Progenitor cell of endocrine pancreas (in vitro differentiated cells): ENCODE measurements around the gene FAF1. TPM values are rescaled to one million over a fixed set of nuclear protein-coding genes. Genes with fewer than 3 reads are reported as not detected.

ENCODE experiments used
- DNase-seq: peaks from one replicate; pipeline ENCODE4 v3.0.0; 2021; ENCODE audit warnings: low spot score; ENCODE audit not compliant: unreplicated experiment
- H3K27ac Mint-ChIP-seq: 2 replicates; pipeline ENCODE4 v1.8.0; 2021; ENCODE audit warnings: mild to moderate bottlenecking, moderate library complexity, mixed read lengths
- H3K27me3 Mint-ChIP-seq: 2 replicates; pipeline ENCODE4 v1.8.0; 2021; ENCODE audit warnings: mixed read lengths
- H3K36me3 Mint-ChIP-seq: 2 replicates; pipeline ENCODE4 v1.8.0; 2022; ENCODE audit warnings: mixed read lengths; ENCODE audit not compliant: insufficient read depth
- H3K4me1 Mint-ChIP-seq: 2 replicates; pipeline ENCODE4 v1.8.0; 2021; ENCODE audit warnings: low read depth, mixed read lengths
- H3K4me3 Mint-ChIP-seq: 2 replicates; pipeline ENCODE4 v1.8.0; 2021; ENCODE audit warnings: low read depth, mild to moderate bottlenecking, moderate library complexity, mixed read lengths
- H3K9me3 Mint-ChIP-seq: 2 replicates; pipeline ENCODE4 v1.8.0; 2021; ENCODE audit warnings: low read depth, mixed read lengths
- CTCF ChIP-seq: fragments of 200-600 bp; sonication (generic); IDR thresholded peaks from one replicate; pipeline ENCODE4 v1.5.0; 2021; ENCODE audit warnings: antibody characterized with exemption, mild to moderate bottlenecking; ENCODE audit not compliant: unreplicated experiment
- total RNA-seq: library from RNA; stranded (reverse); gene quantifications from 2 replicates; pipeline ENCODE4 v1.2.1, GENCODE V29; 2021

FAF1 gene
- total RNA-seq, 1 donor from 2014 or later, result 49.0 TPM

GRCh38 chr1:50441183-50441582 lies 518.9 kb downstream of the FAF1 start:
- H3K4me1 Mint-ChIP-seq, result peaks cover 1% of the 10 kb centered on the region
- no peaks in the 10 kb centered on the region for H3K9me3 Mint-ChIP-seq
- no peaks in the 10 kb centered on the region for H3K27me3 Mint-ChIP-seq
- no peak overlapping the region for H3K4me3 Mint-ChIP-seq
- TF ChIP-seq CTCF, result no peak
- H3K36me3 Mint-ChIP-seq, result peaks cover 4% of the 10 kb centered on the region
- no peak for DNase-seq
- H3K27ac Mint-ChIP-seq, result no peak overlapping the region

GRCh38 chr1:50438945-50439344 lies 521.1 kb downstream of the FAF1 start:
- Mint-ChIP-seq H3K9me3 (no peaks in the 10 kb centered on the region), H3K4me3 (no peak overlapping the region), H3K27ac (no peak overlapping the region), H3K27me3 (peaks cover 9% of the 10 kb centered on the region), H3K36me3 (peaks cover 4% of the 10 kb centered on the region), H3K4me1 (peaks cover 1% of the 10 kb centered on the region)
- DNase-seq, result no peak
- TF ChIP-seq CTCF, result no peak

DNA sequence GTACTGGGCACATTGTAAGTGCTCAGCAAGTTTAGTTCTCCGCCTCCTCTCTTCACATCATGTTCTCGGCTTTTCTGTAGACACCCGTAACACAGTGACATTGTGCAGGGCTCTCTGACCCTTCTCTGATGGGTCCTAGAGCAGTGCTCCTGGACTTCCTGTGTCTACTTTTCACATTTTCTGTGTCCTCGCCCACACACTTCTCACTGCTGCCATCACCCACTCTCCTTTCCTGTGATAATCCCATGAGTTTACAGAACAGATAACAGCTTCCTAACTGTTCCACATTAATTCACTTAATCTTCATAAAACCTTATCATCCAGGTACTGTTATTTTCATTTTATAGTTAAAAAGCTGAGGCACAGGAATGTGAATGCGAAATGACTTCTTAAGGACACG lies 523.6 kb downstream of the FAF1 start:
- Mint-ChIP-seq H3K27me3 (peaks cover 34% of the 10 kb centered on the region), H3K27ac (no peak overlapping the region), H3K36me3 (peaks cover 4% of the 10 kb centered on the region), H3K4me3 (no peak overlapping the region), H3K4me1 (no peaks in the 10 kb centered on the region), H3K9me3 (no peaks in the 10 kb centered on the region)
- no peak for TF ChIP-seq CTCF
- no peak for DNase-seq

DNA sequence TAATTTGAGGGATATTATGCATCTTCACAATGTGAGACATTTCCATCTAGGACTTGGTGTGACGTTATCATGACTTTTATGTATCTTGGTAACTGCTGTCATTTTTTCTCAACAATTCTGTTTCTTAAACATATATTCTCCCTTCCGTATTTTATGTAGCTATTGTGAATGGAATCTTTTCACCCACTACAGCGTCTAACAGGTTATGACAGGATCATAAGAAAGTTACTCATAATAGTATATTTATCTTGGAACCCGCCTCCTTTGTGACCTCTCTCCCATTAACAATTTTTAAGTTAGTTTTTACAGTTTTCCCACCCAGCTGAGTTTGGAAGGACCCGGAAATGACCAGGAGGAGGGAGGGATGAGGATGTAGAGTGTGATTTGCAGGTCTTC lies 530.1 kb downstream of the FAF1 start:
- Mint-ChIP-seq H3K4me3 (no peak overlapping the region), H3K27ac (peak overlapping the region; percentile 2), H3K4me1 (peaks cover 3% of the 10 kb centered on the region), H3K9me3 (no peaks in the 10 kb centered on the region), H3K36me3 (no peaks in the 10 kb centered on the region), H3K27me3 (peaks cover 94% of the 10 kb centered on the region)
- no peak for TF ChIP-seq CTCF
- no peak for DNase-seq

DNA sequence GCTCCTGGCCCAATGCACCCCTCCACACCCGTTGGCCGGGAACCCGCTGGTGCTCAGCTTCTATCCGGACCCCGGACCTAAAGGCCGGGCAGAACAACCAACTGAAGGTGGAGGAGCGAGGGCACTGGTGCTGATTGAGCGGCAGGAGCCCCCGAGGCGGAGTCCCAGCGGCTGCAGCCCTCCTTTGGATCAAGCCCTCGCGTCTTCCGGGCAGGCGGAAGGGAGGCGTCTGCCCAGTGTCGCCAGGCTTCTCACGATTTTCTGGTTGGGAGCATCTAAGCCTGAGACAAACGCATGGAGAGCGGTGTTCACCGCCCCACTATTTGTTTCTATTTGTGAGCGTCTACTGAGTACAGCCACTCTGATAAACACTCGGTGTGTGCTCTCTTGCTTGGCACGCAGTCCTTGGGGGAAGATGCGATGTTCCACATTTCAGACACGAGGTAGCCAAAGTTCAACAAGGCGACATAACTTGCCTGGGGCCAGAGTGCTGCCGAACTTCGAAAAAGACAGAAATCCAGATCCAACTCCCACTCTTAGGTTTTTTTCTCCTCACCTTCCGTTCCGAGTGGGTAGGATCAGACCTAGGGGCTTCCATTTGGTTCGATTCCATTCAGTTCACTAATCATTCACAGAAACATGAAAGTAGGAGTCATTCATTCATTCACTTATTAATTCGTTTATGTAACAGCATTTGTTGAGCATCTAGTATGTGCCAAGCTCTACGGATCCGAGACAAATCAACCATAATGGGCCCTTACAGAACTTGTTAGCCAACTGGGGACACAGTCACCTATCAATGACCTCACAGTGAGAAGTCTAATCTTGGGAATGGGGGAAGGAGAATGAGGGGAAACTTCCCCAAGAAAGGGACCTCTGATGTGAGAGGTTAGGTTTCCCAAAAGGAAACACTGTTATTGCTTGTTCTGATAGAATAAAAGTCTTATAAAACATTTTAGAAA lies 532.0 kb downstream of the FAF1 start:
- Mint-ChIP-seq H3K9me3 (no peaks in the 10 kb centered on the region), H3K27me3 (peaks cover 97% of the 10 kb centered on the region), H3K36me3 (no peaks in the 10 kb centered on the region), H3K4me1 (peaks cover 9% of the 10 kb centered on the region), H3K27ac (no peak overlapping the region), H3K4me3 (no peak overlapping the region)
- DNase-seq, result no peak
- no peak for TF ChIP-seq CTCF
